H9 (cell line): Measurements from ENCODE around the gene SLC9A5. TPM values are rescaled to one million over a fixed set of nuclear protein-coding genes. Genes with fewer than 3 reads are reported as not detected.

Experiments used
- DNase-seq: peaks from one replicate; pipeline ENCODE4 v3.0.0-alpha.2; 2017
- H2AFZ ChIP-seq: one replicate; pipeline ENCODE4 v1.6.1; 2013; ENCODE audit warnings: mild to moderate bottlenecking, low read length, control low read depth, moderate library complexity
- H2AK5ac ChIP-seq: 2 replicates; pipeline ENCODE4 v1.6.1; 2013; ENCODE audit warnings: low read length, control low read depth, mixed read lengths; ENCODE audit not compliant: insufficient read length
- H2BK120ac ChIP-seq: one replicate; pipeline ENCODE4 v1.6.1; 2013; ENCODE audit warnings: low read depth, mild to moderate bottlenecking, low read length, control low read depth, inconsistent platforms; ENCODE audit not compliant: poor library complexity, severe bottlenecking
- H2BK12ac ChIP-seq: 2 replicates; pipeline ENCODE4 v1.6.1; 2013; ENCODE audit warnings: low read length, control low read depth, mixed read lengths, low read depth; ENCODE audit not compliant: insufficient read length
- H2BK15ac ChIP-seq: 2 replicates; pipeline ENCODE4 v1.6.1; 2013; ENCODE audit warnings: low read depth, low read length, control low read depth
- H2BK20ac ChIP-seq: one replicate; pipeline ENCODE4 v1.6.1; 2013; ENCODE audit warnings: low read depth, mild to moderate bottlenecking, low read length, control low read depth, inconsistent platforms; ENCODE audit not compliant: poor library complexity, severe bottlenecking
- H2BK5ac ChIP-seq: 2 replicates; pipeline ENCODE4 v1.6.1; 2013; ENCODE audit warnings: low read length, control low read depth, mixed read lengths; ENCODE audit not compliant: insufficient read length
- H3K14ac ChIP-seq: 2 replicates; pipeline ENCODE4 v1.6.1; 2013; ENCODE audit warnings: low read length, control low read depth; ENCODE audit not compliant: insufficient read depth
- H3K18ac ChIP-seq: 2 replicates; pipeline ENCODE4 v1.6.1; 2013; ENCODE audit warnings: low read depth, mild to moderate bottlenecking, mixed read lengths, low read length, control low read depth; ENCODE audit not compliant: insufficient read length
- H3K23ac ChIP-seq: 2 replicates; pipeline ENCODE4 v1.6.1; 2013; ENCODE audit warnings: low read length, control low read depth, mixed read lengths, low read depth; ENCODE audit not compliant: insufficient read length
- H3K23me2 ChIP-seq: 2 replicates; pipeline ENCODE4 v1.6.1; 2013; ENCODE audit warnings: low read depth, mild to moderate bottlenecking, mixed read lengths, low read length, control low read depth; ENCODE audit not compliant: insufficient read length, poor library complexity, severe bottlenecking
- H3K27ac ChIP-seq: 2 replicates; pipeline ENCODE4 v1.5.1; 2013; ENCODE audit warnings: low read length, control low read depth, mixed read lengths, low read depth; ENCODE audit not compliant: insufficient read length
- H3K27me3 ChIP-seq: 2 replicates; pipeline ENCODE4 v1.6.1; 2013; ENCODE audit warnings: low read length, control low read depth, inconsistent platforms; ENCODE audit not compliant: insufficient read depth
- H3K4ac ChIP-seq: 2 replicates; pipeline ENCODE4 v1.6.1; 2013; ENCODE audit warnings: low read depth, mild to moderate bottlenecking, control low read depth, inconsistent platforms, low read length, moderate library complexity
- H3K4me1 ChIP-seq: 2 replicates; pipeline ENCODE4 v1.6.1; 2013; ENCODE audit warnings: low read length, control low read depth, inconsistent platforms; ENCODE audit not compliant: insufficient read depth
- H3K4me2 ChIP-seq: 2 replicates; pipeline ENCODE4 v1.6.1; 2013; ENCODE audit warnings: low read length, control low read depth, mixed read lengths; ENCODE audit not compliant: insufficient read length, insufficient read depth
- H3K56ac ChIP-seq: 2 replicates; pipeline ENCODE4 v1.6.1; 2013; ENCODE audit warnings: low read depth, mild to moderate bottlenecking, mixed read lengths, low read length, control low read depth; ENCODE audit not compliant: insufficient read length
- H3K79me1 ChIP-seq: 2 replicates; pipeline ENCODE4 v1.6.1; 2013; ENCODE audit warnings: low read depth, mild to moderate bottlenecking, moderate library complexity, low read length, control low read depth, inconsistent platforms; ENCODE audit not compliant: insufficient read depth, poor library complexity, severe bottlenecking
- H3K79me2 ChIP-seq: 2 replicates; pipeline ENCODE4 v1.6.1; 2013; ENCODE audit warnings: low read length, control low read depth, inconsistent platforms; ENCODE audit not compliant: insufficient read depth
- H3K9ac ChIP-seq: 2 replicates; pipeline ENCODE4 v1.6.1; 2013; ENCODE audit warnings: low read length, control low read depth, mixed read lengths; ENCODE audit not compliant: insufficient read length; ENCODE audit errors: extremely low read depth
- H3K9me3 ChIP-seq: one replicate; pipeline ENCODE4 v1.6.1; 2013; ENCODE audit warnings: low read depth, low read length, inconsistent platforms; ENCODE audit not compliant: control insufficient read depth
- H3T11ph ChIP-seq: one replicate; pipeline ENCODE4 v1.6.1; 2013; ENCODE audit warnings: mild to moderate bottlenecking, low read length, control low read depth, inconsistent platforms
- H4K20me1 ChIP-seq: one replicate; pipeline ENCODE4 v1.6.1; 2013; ENCODE audit not compliant: control insufficient read depth, insufficient read length, insufficient read depth
- H4K5ac ChIP-seq: 2 replicates; pipeline ENCODE4 v1.6.1; 2013; ENCODE audit warnings: low read depth, mild to moderate bottlenecking, mixed read lengths, low read length, control low read depth; ENCODE audit not compliant: insufficient read length
- H4K8ac ChIP-seq: replicated peaks from 2 replicates; pipeline ENCODE4 v1.6.1; 2013; ENCODE audit warnings: low read length, control low read depth, mixed read lengths, low read depth; ENCODE audit not compliant: insufficient read length
- H4K91ac ChIP-seq: 2 replicates; pipeline ENCODE4 v1.6.1; 2013; ENCODE audit warnings: low read depth, mild to moderate bottlenecking, moderate library complexity, mixed read lengths, low read length, control low read depth; ENCODE audit not compliant: insufficient read length
- H3K27ac Mint-ChIP-seq, 3 experiments: 2 replicates in 2 of 3; 3 replicates in 1 of 3; pipeline ENCODE4 v1.8.0; 2020 to 2021; ENCODE audit warnings: mixed read lengths in 3 of 3, mild to moderate bottlenecking in 1 of 3, moderate library complexity in 1 of 3
- H3K27me3 Mint-ChIP-seq: 2 replicates; pipeline ENCODE4 v1.8.0; 2021; ENCODE audit warnings: low read depth, mild to moderate bottlenecking, moderate library complexity, mixed read lengths
- H3K36me3 Mint-ChIP-seq, 3 experiments: 2 replicates in 2 of 3; 3 replicates in 1 of 3; pipeline ENCODE4 v1.8.0; 2020 to 2021; ENCODE audit warnings: low read depth in 3 of 3, mixed read lengths in 3 of 3; ENCODE audit not compliant: insufficient read depth in 1 of 3
- H3K4me1 Mint-ChIP-seq, 2 experiments: 2 replicates each; pipeline ENCODE4 v1.8.0; 2020; ENCODE audit warnings: mixed read lengths in 2 of 2
- H3K4me3 Mint-ChIP-seq, 2 experiments: 2 replicates in 1 of 2; 3 replicates in 1 of 2; pipeline ENCODE4 v1.8.0; 2020 to 2021; ENCODE audit warnings: mild to moderate bottlenecking in 2 of 2, mixed read lengths in 2 of 2, moderate library complexity in 1 of 2
- H3K9me3 Mint-ChIP-seq, 2 experiments: 2 replicates in 1 of 2; 3 replicates in 1 of 2; pipeline ENCODE4 v1.8.0; 2020; ENCODE audit warnings: mild to moderate bottlenecking in 2 of 2, mixed read lengths in 2 of 2, moderate library complexity in 1 of 2
- CTCF ChIP-seq: fragments of 200-600 bp; sonication (generic); conservative IDR thresholded peaks from 3 replicates; pipeline ENCODE4 v1.8.0; 2021; ENCODE audit warnings: antibody characterized with exemption, mild to moderate bottlenecking
- WGBS: extraction: QIAGEN DNeasy Blood & Tissue Kit; methylation state at CpG from one replicate; pipeline ENCODE4 v1.1.7; 2013; ENCODE audit warnings: missing lambda C conversion rate, low lambda C conversion rate, mixed read lengths; ENCODE audit not compliant: insufficient read length; ENCODE audit errors: extremely low coverage; 5-methylcytosine and 5-hydroxymethylcytosine counted together
- total RNA-seq: library from RNA; stranded (reverse); gene quantifications from 2 replicates; pipeline ENCODE4 v1.2.1, GENCODE V29; 2021

SLC9A5 gene
- total RNA-seq, 1 experiment from 2014 or later, result 9.1 TPM

GRCh38 chr16:67305216-67306071, 56.7 kb downstream of the SLC9A5 start:
- Histone ChIP-seq H2BK12ac (no peak overlapping the region), H3K9ac (no peak overlapping the region), H3K4me2 (no peak overlapping the region), H4K20me1 (no peaks in the 10 kb centered on the region), H3K23me2 (no peaks in the 10 kb centered on the region), H2BK5ac (no peak overlapping the region), H3K4me1 (no peaks in the 10 kb centered on the region), H3K18ac (no peak overlapping the region), H4K5ac (no peak overlapping the region), H3T11ph (no peak overlapping the region), H3K79me2 (no peaks in the 10 kb centered on the region), H4K91ac (no peak overlapping the region), H3K4ac (no peak overlapping the region), H2BK120ac (no peak overlapping the region), H2AK5ac (no peak overlapping the region), H4K8ac (no peak overlapping the region), H3K79me1 (no peaks in the 10 kb centered on the region), H3K9me3 (no peaks in the 10 kb centered on the region), H3K27ac (no peak overlapping the region), H3K56ac (no peak overlapping the region), H3K27me3 (no peaks in the 10 kb centered on the region), H3K23ac (no peak overlapping the region), H2BK20ac (no peak overlapping the region), H2BK15ac (no peak overlapping the region), H3K14ac (no peak overlapping the region), H2AFZ (no peak overlapping the region)
- H3K36me3 Mint-ChIP-seq, result no peaks in the 10 kb centered on the region
- H3K4me3 Mint-ChIP-seq, result no peak overlapping the region
- peak; percentile 37 for TF ChIP-seq CTCF
- no CpG with 5 or more reads among the region's 13 CpGs for WGBS
- H3K9me3 Mint-ChIP-seq, result no peaks in the 10 kb centered on the region
- H3K27ac Mint-ChIP-seq, result no peak overlapping the region
- no peak for DNase-seq
- peaks cover 38% of the 10 kb centered on the region for H3K27me3 Mint-ChIP-seq
- no peaks in the 10 kb centered on the region for H3K4me1 Mint-ChIP-seq
